WTC11 (cell line): Measurements from ENCODE around the gene LTBP1. TPM values are rescaled to one million over a fixed set of nuclear protein-coding genes. Genes with fewer than 3 reads are reported as not detected.

Experiments
- ATAC-seq: fragments of 200-7000 bp; cut with Tn5 transposase; 2 replicates; pipeline ENCODE4 v1.10.0; 2021; ENCODE audit warnings: mild to moderate bottlenecking, moderate library complexity
- CTCF ChIA-PET: fragments of 300-600 bp; sonication (Branson Sonifier 250); formaldehyde crosslinking; loops from one replicate; lab custom pipeline; 2021; ENCODE audit warnings: antibody characterized with exemption; lab: Charles Lee
- POLR2A ChIA-PET: fragments of 350-600 bp; sonication (Branson Sonifier 250); formaldehyde crosslinking; loops from one replicate; lab custom pipeline; 2021; ENCODE audit warnings: antibody characterized with exemption; lab: Charles Lee
- DNase-seq: peaks from one replicate; pipeline ENCODE4 v3.0.0; 2021; ENCODE audit warnings: low spot score
- H3K27ac Mint-ChIP-seq: 2 replicates; pipeline ENCODE4 v1.8.0; 2021; ENCODE audit warnings: mixed read lengths
- H3K27me3 Mint-ChIP-seq: 2 replicates; pipeline ENCODE4 v1.8.0; 2021; ENCODE audit warnings: low read depth, mild to moderate bottlenecking, moderate library complexity, mixed read lengths
- H3K36me3 Mint-ChIP-seq: 2 replicates; pipeline ENCODE4 v1.8.0; 2021; ENCODE audit warnings: mixed read lengths
- H3K4me1 Mint-ChIP-seq: 2 replicates; pipeline ENCODE4 v1.8.0; 2022; ENCODE audit warnings: mixed read lengths
- H3K4me3 Mint-ChIP-seq: 2 replicates; pipeline ENCODE4 v1.8.0; 2021; ENCODE audit warnings: mild to moderate bottlenecking, moderate library complexity, mixed read lengths
- H3K9me3 Mint-ChIP-seq: 2 replicates; pipeline ENCODE4 v1.8.0; 2021; ENCODE audit warnings: mixed read lengths
- AFF4 ChIP-seq: sonication (generic); formaldehyde crosslinking; IDR thresholded peaks from 2 replicates; pipeline ENCODE4 v1.8.1; 2023; ENCODE audit warnings: mild to moderate bottlenecking, missing genetic modification reagents, borderline replicate concordance
- AR ChIP-seq: fragments of 250-450 bp; sonication (Bioruptor Pico); IDR thresholded peaks from 2 replicates; pipeline ENCODE4 v1.9.0; 2021; ENCODE audit warnings: mild to moderate bottlenecking
- CDX4 ChIP-seq: fragments of 250-450 bp; sonication (Bioruptor Pico); IDR thresholded peaks from 2 replicates; pipeline ENCODE4 v1.9.0; 2021; ENCODE audit warnings: moderate library complexity, mild to moderate bottlenecking, inconsistent platforms, borderline replicate concordance
- E2F1 ChIP-seq: sonication (generic); formaldehyde crosslinking; IDR thresholded peaks from 2 replicates; pipeline ENCODE4 v1.8.0; 2022; ENCODE audit warnings: mild to moderate bottlenecking, missing genetic modification reagents
- ESRRA ChIP-seq: sonication (generic); formaldehyde crosslinking; IDR thresholded peaks from 2 replicates; pipeline ENCODE4 v1.8.1; 2022; ENCODE audit warnings: mild to moderate bottlenecking, missing genetic modification reagents, borderline replicate concordance
- KAT7 ChIP-seq: sonication (generic); formaldehyde crosslinking; IDR thresholded peaks from 2 replicates; pipeline ENCODE4 v1.8.1; 2023; ENCODE audit warnings: missing genetic modification reagents, mild to moderate bottlenecking, borderline replicate concordance
- OVOL2 ChIP-seq: fragments of 250-450 bp; sonication (Bioruptor Pico); IDR thresholded peaks from 2 replicates; pipeline ENCODE4 v1.9.0; 2021; ENCODE audit warnings: mild to moderate bottlenecking, borderline replicate concordance
- SMAD3 ChIP-seq: sonication (generic); formaldehyde crosslinking; IDR thresholded peaks from 2 replicates; pipeline ENCODE4 v1.8.0; 2022; ENCODE audit warnings: missing genetic modification reagents, mild to moderate bottlenecking, borderline replicate concordance
- SOX15 ChIP-seq: fragments of 250-450 bp; sonication (Bioruptor Pico); IDR thresholded peaks from 2 replicates; pipeline ENCODE4 v1.9.0; 2021; ENCODE audit warnings: mild to moderate bottlenecking
- STAT6 ChIP-seq: sonication (generic); formaldehyde crosslinking; conservative IDR thresholded peaks from 2 replicates; pipeline ENCODE4 v1.8.1; 2023; ENCODE audit warnings: mild to moderate bottlenecking, low read depth, missing genetic modification reagents, moderate library complexity
- TEAD4 ChIP-seq: sonication (generic); formaldehyde crosslinking; IDR thresholded peaks from 2 replicates; pipeline ENCODE4 v1.8.0; 2022; ENCODE audit warnings: mild to moderate bottlenecking, missing genetic modification reagents
- ZNF317 ChIP-seq: sonication (generic); formaldehyde crosslinking; IDR thresholded peaks from 2 replicates; pipeline ENCODE4 v1.8.1; 2023; ENCODE audit warnings: low read depth, mild to moderate bottlenecking, moderate library complexity, missing genetic modification reagents, borderline replicate concordance
- ZNF416 ChIP-seq: fragments of 250-450 bp; sonication (Bioruptor Pico); IDR thresholded peaks from 2 replicates; pipeline ENCODE4 v1.9.0; 2021; ENCODE audit warnings: mild to moderate bottlenecking, inconsistent platforms
- ZNF423 ChIP-seq: fragments of 250-450 bp; sonication (Bioruptor Pico); IDR thresholded peaks from 2 replicates; pipeline ENCODE4 v2.1.2; 2022; ENCODE audit warnings: mild to moderate bottlenecking, moderate library complexity
- ZNF425 ChIP-seq: fragments of 250-450 bp; sonication (Bioruptor Pico); conservative IDR thresholded peaks from 2 replicates; pipeline ENCODE4 v1.9.0; 2021; ENCODE audit warnings: mild to moderate bottlenecking
- ZSCAN18 ChIP-seq: fragments of 250-450 bp; sonication (Bioruptor Pico); IDR thresholded peaks from 2 replicates; pipeline ENCODE4 v2.1.2; 2022; ENCODE audit warnings: mild to moderate bottlenecking, moderate library complexity
- total RNA-seq: library from RNA; stranded (reverse); gene quantifications from 3 replicates; pipeline ENCODE4 v1.2.3, GENCODE V29; 2021

LTBP1 gene
- total RNA-seq, 1 experiment from 2014 or later, result 33.6 TPM

- Mint-ChIP-seq H3K9me3 (peaks cover 3% of the 10 kb centered on the region; the same call in 1 of the 2 replicates), H3K27me3 (no peaks in the 10 kb centered on the region), H3K4me1 (peaks cover 11% of the 10 kb centered on the region), H3K27ac (no peak overlapping the region), H3K4me3 (no peak overlapping the region), H3K36me3 (no peaks in the 10 kb centered on the region)
- DNase-seq (no peak), ATAC-seq (no peak)
- POLR2A ChIA-PET, result no interaction called here
- TF ChIP-seq ZNF317 (CRISPR knock-in tag), result no peak
- TF ChIP-seq AR, result no peak
- TF ChIP-seq ZNF416, result no peak
- no peak for TF ChIP-seq ZNF423
- no peak for TF ChIP-seq TEAD4
- TF ChIP-seq AFF4 (CRISPR knock-in tag), result no peak
- TF ChIP-seq ESRRA (CRISPR knock-in tag), result no peak
- no peak for TF ChIP-seq E2F1 (CRISPR knock-in tag)
- TF ChIP-seq OVOL2 (CRISPR knock-in tag), result no peak
- no peak for TF ChIP-seq ZNF425
- no peak for TF ChIP-seq CDX4 (CRISPR knock-in tag)
- no peak for TF ChIP-seq ZSCAN18 (CRISPR knock-in tag)
- TF ChIP-seq SOX15 (CRISPR knock-in tag), result no peak
- no peak for TF ChIP-seq KAT7
- TF ChIP-seq STAT6, result no peak
- no peak for TF ChIP-seq SMAD3 (CRISPR knock-in tag)
- CTCF ChIA-PET, result interaction anchor here (1.1 kb wide), 1 partner anchor 184 kb away, joined by 3 read pairs; no protein-coding TSS in a partner anchor
Measured at GRCh38 chr2:33212151-33212550, 265.4 kb downstream of the LTBP1 start.
